ENCODE measurements around the gene SGK2. TPM values are rescaled to one million over a fixed set of nuclear protein-coding genes. Genes with fewer than 3 reads are reported as not detected.

Gene SGK2
- total RNA-seq, 1 experiment from 2014 or later, result not detected

DNA sequence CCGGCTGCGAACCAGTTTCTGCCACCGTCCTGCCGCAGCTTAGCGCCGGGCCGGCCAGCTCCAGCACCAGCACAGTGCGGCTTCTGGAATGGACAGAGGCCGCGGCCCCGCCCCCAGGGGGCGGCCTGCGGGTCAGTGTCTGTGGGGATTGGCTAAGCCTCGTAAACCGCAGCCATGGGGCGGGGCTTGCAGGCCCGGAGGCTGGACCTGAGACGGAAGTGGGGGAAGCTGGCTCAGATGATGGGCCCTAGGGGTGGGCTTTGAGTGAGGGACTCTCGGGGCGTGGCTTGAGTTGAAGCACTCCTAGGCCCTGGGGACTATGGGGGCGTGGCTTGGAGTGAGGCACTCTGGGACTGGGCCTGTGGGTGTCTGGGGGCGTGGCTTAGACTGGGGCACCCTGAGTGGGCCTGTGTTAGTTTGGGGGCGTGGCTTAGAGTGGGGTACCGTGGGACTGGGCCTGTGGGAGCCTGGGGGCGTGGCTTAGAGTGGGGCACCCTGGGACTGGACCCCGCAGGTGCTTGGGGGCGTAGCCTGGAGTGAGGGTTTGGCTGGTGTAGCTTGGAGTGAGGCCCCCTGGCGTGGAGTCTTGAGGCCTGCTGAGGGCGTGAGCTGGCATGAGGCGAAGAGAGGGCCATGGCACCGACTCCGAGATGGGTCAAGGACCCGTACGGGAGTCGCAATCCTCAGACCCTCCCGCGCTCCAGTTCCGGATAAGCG is 44.7 kb upstream of the SGK2 start:
- Histone ChIP-seq H4K91ac (ENCODE audit: insufficient read length, low read depth, low read length) (no peak overlapping the region), H2BK15ac (ENCODE audit: low read depth, low read length) (no peak overlapping the region), H4K20me1 (ENCODE audit: control insufficient read depth, insufficient read depth, insufficient read length) (no peaks in the 10 kb centered on the region), H4K5ac (ENCODE audit: insufficient read length, low read depth, low read length) (no peak overlapping the region), H2AK5ac (ENCODE audit: insufficient read length, low read length) (no peak overlapping the region), H2BK20ac (ENCODE audit: low read depth, low read length, poor library complexity, severe bottlenecking) (no peak overlapping the region), H2BK5ac (ENCODE audit: insufficient read length, low read length) (no peak overlapping the region), H3K56ac (ENCODE audit: insufficient read length, low read depth, low read length) (no peak overlapping the region), H3T11ph (ENCODE audit: low read length) (no peak overlapping the region), H2BK12ac (ENCODE audit: insufficient read length, low read depth, low read length) (no peak overlapping the region), H3K79me2 (ENCODE audit: insufficient read depth, low read length) (no peaks in the 10 kb centered on the region), H3K9me3 (ENCODE audit: control insufficient read depth, low read depth, low read length) (no peaks in the 10 kb centered on the region), H3K4me2 (ENCODE audit: insufficient read depth, insufficient read length, low read length) (peak overlapping the region; percentile 88), H3K14ac (ENCODE audit: insufficient read depth, low read length) (peak overlapping the region; percentile 66), H2BK120ac (ENCODE audit: low read depth, low read length, poor library complexity, severe bottlenecking) (no peak overlapping the region), H3K23me2 (ENCODE audit: insufficient read length, low read depth, low read length, poor library complexity, severe bottlenecking) (peaks cover 6% of the 10 kb centered on the region), H3K9ac (ENCODE audit: extremely low read depth, insufficient read length, low read length) (peak overlapping the region; percentile 74), H3K4ac (ENCODE audit: low read depth, low read length) (no peak overlapping the region), H3K79me1 (ENCODE audit: insufficient read depth, low read depth, low read length, poor library complexity, severe bottlenecking) (no peaks in the 10 kb centered on the region), H4K8ac (replicated peaks; ENCODE audit: insufficient read length, low read depth, low read length) (no peak overlapping the region), H3K27me3 (ENCODE audit: insufficient read depth, low read length) (no peaks in the 10 kb centered on the region), H3K23ac (ENCODE audit: insufficient read length, low read depth, low read length) (no peak overlapping the region), H3K27ac (ENCODE audit: insufficient read length, low read depth, low read length) (no peak overlapping the region), H2AFZ (ENCODE audit: low read length) (no peak overlapping the region), H3K4me1 (ENCODE audit: insufficient read depth, low read length) (no peaks in the 10 kb centered on the region), H3K18ac (ENCODE audit: insufficient read length, low read depth, low read length) (peak overlapping the region; percentile 59)
- DNase-seq, result peak; percentile 98
- Mint-ChIP-seq H3K27me3 (ENCODE audit: low read depth) (no peaks in the 10 kb centered on the region), H3K36me3 (ENCODE audit: insufficient read depth in 1 of 3, low read depth in 3 of 3) (peaks cover 3 to 24% (median 19%) of the 10 kb centered on the region in 3 experiments), H3K9me3 (no peaks in the 10 kb centered on the region; a peak in 1 of 5 replicates), H3K4me1 (peaks cover 8 to 12% of the 10 kb centered on the region in 2 experiments), H3K27ac (peak overlapping the region; percentile 70 to 98 (median 82); a peak in 5 of 7 replicates), H3K4me3 (peak overlapping the region; percentile 85 to 91)
- no CpG with 5 or more reads among the region's 39 CpGs for WGBS (ENCODE audit: extremely low coverage, insufficient read length, low lambda C conversion rate)
- TF ChIP-seq, protein P1, sequence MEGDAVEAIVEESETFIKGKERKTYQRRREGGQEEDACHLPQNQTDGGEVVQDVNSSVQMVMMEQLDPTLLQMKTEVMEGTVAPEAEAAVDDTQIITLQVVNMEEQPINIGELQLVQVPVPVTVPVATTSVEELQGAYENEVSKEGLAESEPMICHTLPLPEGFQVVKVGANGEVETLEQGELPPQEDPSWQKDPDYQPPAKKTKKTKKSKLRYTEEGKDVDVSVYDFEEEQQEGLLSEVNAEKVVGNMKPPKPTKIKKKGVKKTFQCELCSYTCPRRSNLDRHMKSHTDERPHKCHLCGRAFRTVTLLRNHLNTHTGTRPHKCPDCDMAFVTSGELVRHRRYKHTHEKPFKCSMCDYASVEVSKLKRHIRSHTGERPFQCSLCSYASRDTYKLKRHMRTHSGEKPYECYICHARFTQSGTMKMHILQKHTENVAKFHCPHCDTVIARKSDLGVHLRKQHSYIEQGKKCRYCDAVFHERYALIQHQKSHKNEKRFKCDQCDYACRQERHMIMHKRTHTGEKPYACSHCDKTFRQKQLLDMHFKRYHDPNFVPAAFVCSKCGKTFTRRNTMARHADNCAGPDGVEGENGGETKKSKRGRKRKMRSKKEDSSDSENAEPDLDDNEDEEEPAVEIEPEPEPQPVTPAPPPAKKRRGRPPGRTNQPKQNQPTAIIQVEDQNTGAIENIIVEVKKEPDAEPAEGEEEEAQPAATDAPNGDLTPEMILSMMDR (conservative IDR thresholded peaks at IDR 0.05), result peak; percentile 13; the same call in 1 of the 3 replicates
